Measurements from ENCODE around the gene MYH10.

Gene MYH10

GRCh38 chr17:8490256-8491023 is 140.1 kb downstream of the MYH10 start:
- DNase-seq = no peak

- no peak for DNase-seq
Measured at GRCh38 chr17:8489841-8490240, 140.7 kb downstream of the MYH10 start.

GRCh38 chr17:8488901-8489300 is 141.6 kb downstream of the MYH10 start:
- DNase-seq = no peak

- no peak for DNase-seq
Measured at GRCh38 chr17:8488491-8488890, 142.0 kb downstream of the MYH10 start.

GRCh38 chr17:8487743-8488142 is 142.8 kb downstream of the MYH10 start:
- no peak for DNase-seq

- no peak for DNase-seq
Measured at GRCh38 chr17:8487130-8487645, 143.3 kb downstream of the MYH10 start.

GRCh38 chr17:8485491-8485890 is 145.0 kb downstream of the MYH10 start:
- no peak for DNase-seq

- DNase-seq = no peak
Measured at GRCh38 chr17:8484465-8484864, 146.1 kb downstream of the MYH10 start.

GRCh38 chr17:8482546-8482945 is 148.0 kb downstream of the MYH10 start:
- DNase-seq = no peak

- no peak for DNase-seq
Measured at GRCh38 chr17:8481703-8482102, 148.8 kb downstream of the MYH10 start.

GRCh38 chr17:8481089-8481488 is 149.4 kb downstream of the MYH10 start:
- no peak for DNase-seq

- DNase-seq = no peak
Measured at GRCh38 chr17:8480011-8480976, 150.2 kb downstream of the MYH10 start.

GRCh38 chr17:8479431-8479947 is 151.0 kb downstream of the MYH10 start:
- no peak for DNase-seq

GRCh38 chr17:8477715-8478441 is 152.6 kb downstream of the MYH10 start:
- DNase-seq = no peak

- DNase-seq = no peak
Measured at GRCh38 chr17:8477171-8477570, 153.4 kb downstream of the MYH10 start.

GRCh38 chr17:8476741-8477140 is 153.8 kb downstream of the MYH10 start:
- DNase-seq = no peak

GRCh38 chr17:8475781-8476180 is 154.7 kb downstream of the MYH10 start:
- DNase-seq = no peak

- no peak for DNase-seq
Measured at GRCh38 chr17:8475227-8475626, 155.3 kb downstream of the MYH10 start.

- DNase-seq = no peak
Measured at GRCh38 chr17:8474826-8475225, 155.7 kb downstream of the MYH10 start.

GRCh38 chr17:8473451-8474192 is 156.9 kb downstream of the MYH10 start:
- DNase-seq = no peak

- no peak for DNase-seq
Measured at GRCh38 chr17:8472663-8473062, 157.9 kb downstream of the MYH10 start.

- no peak for DNase-seq
Measured at GRCh38 chr17:8470447-8471047, 160.0 kb downstream of the MYH10 start.

All from NCI-H1694 treated with DMSO at 0.1 percent for 48 hours (cell line).